Measurements from ENCODE around the gene MED12L.

DNA sequence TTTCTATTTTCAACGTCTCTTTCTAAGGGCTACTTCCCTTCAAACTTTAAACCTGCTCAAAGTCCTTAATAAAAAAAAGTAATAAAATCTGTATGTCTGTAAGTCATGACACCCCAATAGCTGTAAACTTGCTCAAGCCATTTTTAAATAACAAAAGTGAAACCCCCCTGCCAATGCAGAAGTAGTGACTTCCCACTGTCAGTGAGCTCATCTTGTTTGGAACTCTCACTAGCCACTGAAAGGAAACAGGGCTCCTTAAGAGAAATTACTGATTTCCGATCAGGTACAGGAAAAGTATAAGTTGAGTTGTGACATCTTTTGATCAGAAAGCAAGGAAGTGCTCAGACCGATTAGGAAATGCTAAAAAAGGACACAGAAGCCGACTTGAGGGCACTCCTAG is 145.2 kb downstream of the MED12L start:
- TF ChIP-seq POLR2A (IDR thresholded peaks at IDR 0.05): no peak
- TF ChIP-seq, protein P1, sequence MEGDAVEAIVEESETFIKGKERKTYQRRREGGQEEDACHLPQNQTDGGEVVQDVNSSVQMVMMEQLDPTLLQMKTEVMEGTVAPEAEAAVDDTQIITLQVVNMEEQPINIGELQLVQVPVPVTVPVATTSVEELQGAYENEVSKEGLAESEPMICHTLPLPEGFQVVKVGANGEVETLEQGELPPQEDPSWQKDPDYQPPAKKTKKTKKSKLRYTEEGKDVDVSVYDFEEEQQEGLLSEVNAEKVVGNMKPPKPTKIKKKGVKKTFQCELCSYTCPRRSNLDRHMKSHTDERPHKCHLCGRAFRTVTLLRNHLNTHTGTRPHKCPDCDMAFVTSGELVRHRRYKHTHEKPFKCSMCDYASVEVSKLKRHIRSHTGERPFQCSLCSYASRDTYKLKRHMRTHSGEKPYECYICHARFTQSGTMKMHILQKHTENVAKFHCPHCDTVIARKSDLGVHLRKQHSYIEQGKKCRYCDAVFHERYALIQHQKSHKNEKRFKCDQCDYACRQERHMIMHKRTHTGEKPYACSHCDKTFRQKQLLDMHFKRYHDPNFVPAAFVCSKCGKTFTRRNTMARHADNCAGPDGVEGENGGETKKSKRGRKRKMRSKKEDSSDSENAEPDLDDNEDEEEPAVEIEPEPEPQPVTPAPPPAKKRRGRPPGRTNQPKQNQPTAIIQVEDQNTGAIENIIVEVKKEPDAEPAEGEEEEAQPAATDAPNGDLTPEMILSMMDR (IDR thresholded peaks at IDR 0.05): no peak

All from lower leg skin (tissue), 3 donors.